HL-60 (cell line): ENCODE data around the gene LRRC74A.

Experiments
- CTCF ChIP-seq: IDR thresholded peaks from one replicate; pipeline ENCODE4 v1.5.1; 2011; ENCODE audit warnings: low read length, control low read depth, inconsistent platforms; ENCODE audit not compliant: insufficient read depth
- GABPA ChIP-seq: IDR thresholded peaks from 2 replicates; pipeline ENCODE4 v1.6.1; 2012; ENCODE audit warnings: low read depth
- POLR2AphosphoS5 ChIP-seq: IDR thresholded peaks from 2 replicates; pipeline ENCODE4 v1.6.1; 2012; ENCODE audit warnings: low read depth

DNA sequence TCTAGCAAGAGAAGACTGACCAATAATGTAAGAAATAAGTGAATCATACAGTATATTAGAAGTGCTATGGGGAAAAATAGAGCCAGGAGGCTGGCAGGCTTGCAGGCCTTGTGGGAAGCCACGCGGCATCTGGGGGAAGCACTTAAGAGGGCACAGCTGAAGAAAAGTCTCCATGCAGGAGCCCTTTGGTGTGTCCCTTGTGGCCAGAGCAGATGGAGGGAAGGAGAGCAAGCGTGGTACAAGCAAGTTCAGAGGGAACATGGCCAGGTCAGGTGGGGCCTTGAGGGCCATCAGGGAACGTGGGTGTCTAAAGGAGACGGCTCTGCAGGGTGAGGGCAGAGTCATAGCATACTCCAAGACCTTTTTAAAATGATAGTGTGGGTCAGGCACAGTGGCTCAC lies 51.7 kb downstream of the LRRC74A start:
- TF ChIP-seq CTCF: no peak
- no peak for TF ChIP-seq GABPA
- TF ChIP-seq POLR2AphosphoS5: no peak
